ENCODE data around the gene MALT1. TPM values are rescaled to one million over a fixed set of nuclear protein-coding genes. Genes with fewer than 3 reads are reported as not detected.
"Not testable (repeated sequence)": the region's sequence is repeated elsewhere in the genome, so short reads cannot be mapped to it uniquely, and the experiment has no call there.

Gene MALT1
- polyA plus RNA-seq, 1 donor, result 14.2 TPM

- no peak for DNase-seq (ENCODE audit: low read depth)
Measured at GRCh38 chr18:58730618-58731017, 59.4 kb downstream of the MALT1 start.

DNA sequence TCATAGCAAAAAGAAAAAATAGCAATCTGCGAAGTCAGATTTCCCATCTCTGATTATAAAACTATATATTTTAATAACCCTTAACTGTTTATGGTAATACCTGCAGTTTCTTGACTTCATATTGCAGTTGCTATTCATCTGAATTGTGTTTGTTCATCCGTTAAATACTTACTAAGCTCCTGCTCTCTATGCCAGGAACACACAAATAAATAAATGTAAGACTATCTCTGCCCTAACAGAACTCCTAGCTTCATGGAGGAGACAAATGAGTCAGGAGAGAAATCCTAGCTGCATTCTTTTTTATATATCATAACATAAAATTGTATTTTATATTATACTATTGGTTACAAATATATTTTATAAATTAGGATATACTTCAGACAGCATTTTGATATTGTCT lies 61.2 kb downstream of the MALT1 start:
- no peak for DNase-seq (ENCODE audit: low read depth)

GRCh38 chr18:58733866-58734265 lies 62.6 kb downstream of the MALT1 start:
- DNase-seq (ENCODE audit: low read depth), result no peak

- DNase-seq (ENCODE audit: low read depth), result no peak
Measured at GRCh38 chr18:58738322-58738721, 67.1 kb downstream of the MALT1 start.

DNA sequence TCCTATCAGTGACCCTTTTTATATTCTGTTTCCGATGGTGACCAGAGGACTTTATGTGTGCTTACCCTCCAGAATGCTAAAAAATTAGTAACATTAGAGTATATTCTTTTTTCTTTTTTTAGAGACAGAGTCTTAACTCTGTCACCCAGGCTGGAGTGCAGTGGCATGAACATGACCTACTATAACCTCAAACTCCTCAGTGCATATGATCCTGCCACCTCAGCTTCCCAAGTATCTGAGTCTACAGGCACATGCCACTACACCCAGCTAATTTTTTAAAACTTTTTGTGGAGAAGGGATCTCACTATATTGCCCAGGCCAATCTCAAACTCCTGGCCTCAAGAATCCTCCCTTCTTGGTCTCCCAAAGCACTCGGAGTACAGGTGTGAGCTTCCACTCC lies 74.6 kb downstream of the MALT1 start:
- no peak for DNase-seq (ENCODE audit: low read depth)

DNA sequence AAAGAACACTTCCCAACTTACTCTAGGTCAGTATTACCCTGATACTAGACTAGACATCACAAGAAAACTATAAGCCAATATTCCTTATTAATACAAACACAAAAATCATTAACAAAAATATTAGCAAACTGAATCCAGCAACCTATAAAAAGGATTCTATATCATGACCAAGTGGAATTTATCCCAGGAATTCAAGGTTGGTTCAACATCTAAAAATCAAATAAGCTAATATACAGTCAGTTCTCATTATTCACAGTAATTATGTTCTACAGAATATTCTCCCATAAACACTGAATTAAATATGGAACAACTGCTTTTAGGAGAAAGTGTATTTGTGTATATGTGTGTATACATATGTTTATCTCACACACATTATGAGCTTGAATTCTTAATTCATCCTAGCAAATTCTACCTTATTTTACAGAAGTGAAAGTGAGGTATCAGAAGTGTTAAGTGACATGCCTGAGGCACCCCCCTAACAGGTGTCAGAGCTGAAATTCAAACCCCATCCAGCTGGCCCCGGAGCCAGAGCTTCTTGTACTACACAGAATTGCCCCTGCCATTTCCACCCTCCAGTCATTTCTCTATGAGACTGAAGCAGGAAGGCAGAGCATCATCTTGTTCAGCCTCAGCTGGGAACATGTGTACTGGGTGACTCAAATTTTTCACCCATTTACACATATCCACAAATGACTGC lies 77.8 kb downstream of the MALT1 start:
- DNase-seq (ENCODE audit: low read depth), result no peak

DNA sequence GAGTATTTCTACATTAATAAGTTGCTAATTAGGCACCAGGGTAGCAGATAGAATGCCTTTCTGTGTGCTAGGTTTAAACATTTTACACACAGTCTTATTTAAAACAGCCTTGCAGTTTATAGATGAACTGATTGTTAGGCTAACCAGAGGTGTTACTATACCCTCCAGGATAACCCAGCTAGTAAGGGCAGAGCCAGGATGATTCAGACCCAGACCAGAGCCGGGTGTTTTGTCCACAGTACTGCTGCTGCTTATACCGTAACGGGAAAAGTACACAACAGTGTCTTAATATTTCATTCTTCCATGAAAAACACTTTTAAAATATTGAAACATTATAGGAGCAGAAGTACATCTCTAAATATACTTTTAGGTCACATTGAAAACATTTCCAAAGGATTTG lies 82.7 kb downstream of the MALT1 start:
- no peak for DNase-seq (ENCODE audit: low read depth)

DNA sequence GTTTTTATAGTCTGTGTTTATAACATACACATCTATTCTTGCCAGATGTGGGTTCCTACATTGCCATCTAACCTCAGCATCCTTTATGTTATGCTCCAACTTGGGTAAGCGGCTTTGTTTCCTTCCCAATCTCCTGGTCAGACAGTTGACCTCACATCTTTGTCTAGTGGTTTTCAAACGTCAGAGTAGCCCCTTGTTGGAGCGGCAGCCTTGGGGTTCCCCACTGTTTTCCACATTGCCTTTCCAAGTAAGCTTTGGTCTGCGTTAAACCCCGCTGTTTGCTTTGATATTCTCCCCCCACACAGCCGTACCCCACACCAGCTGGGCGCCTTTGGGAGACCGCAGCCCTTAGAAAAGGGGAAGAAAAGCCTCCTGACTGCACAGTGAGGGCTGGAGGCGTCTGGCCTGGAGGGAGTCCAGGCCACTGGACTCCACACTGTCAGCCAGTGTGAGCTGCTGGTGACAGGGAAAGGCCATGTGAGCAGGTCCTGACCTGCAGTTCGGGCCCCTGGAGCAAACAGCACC lies 83.3 kb downstream of the MALT1 start:
- DNase-seq (ENCODE audit: low read depth), result no peak

DNA sequence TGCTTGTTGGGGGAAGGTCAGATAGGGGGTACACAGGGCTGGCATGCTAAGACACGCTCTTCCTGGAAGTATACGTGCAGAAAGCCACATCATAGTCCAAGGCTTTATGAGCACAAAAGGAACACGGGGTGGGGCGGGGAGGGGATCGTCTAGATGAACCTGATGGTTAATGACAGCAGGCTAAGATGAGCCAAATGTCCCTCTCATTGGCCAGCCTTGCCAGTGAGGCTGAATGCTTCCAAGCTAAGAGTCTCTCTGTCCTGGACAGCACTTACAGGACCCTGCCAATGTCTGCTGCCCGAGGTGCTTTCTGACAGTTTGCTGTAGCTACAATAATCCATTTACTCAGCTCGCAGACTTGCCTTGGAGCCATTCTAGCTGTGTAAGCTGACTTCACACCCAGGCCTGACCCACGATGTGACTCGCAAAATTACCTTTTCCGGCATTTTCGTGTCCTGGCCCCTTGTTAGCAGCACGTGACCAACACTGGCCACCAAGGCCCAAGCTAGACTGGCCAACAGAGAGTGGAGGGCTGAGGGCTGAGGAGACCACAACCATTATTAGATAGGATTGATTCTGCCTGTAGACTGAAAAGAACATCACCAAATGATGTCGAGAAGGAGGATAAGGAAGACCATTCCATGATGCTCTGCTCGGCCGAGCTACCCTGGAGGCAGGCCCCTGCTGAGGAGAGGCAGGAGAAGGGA lies 84.2 kb downstream of the MALT1 start:
- DNase-seq (ENCODE audit: low read depth), result no peak

- no peak for DNase-seq (ENCODE audit: low read depth)
Measured at GRCh38 chr18:58756148-58756547, 84.9 kb downstream of the MALT1 start.

DNA sequence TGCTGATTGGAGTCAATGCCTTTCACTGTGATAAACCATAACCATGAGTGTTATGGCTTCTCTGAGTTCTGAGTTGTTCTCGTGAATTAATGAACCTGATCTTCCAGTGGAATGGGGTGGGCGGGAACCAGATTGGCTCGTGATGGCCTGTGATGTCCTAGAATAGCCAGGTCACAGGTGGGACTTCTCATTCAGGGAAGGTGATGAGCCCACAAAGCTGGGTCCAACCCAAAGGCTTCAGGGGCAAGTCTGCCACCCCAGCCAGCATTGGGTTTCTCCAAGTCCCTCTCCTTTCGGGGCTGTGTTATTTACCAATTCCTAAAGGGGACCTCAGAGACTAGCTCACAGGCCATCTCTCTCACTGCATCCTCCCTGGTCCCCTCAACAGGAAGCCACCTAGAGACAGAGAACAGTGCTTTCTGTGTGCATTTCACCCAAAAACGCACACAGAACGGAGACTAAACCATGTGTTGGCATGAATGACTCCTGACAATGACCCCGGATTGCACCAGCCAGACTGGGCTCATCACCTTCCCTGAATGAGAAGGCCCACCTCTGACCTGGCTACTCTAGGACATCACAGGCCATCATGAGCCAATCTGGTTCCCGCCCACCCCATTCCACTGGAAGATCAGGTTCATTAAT lies 85.5 kb downstream of the MALT1 start:
- DNase-seq (ENCODE audit: low read depth), result no peak

DNA sequence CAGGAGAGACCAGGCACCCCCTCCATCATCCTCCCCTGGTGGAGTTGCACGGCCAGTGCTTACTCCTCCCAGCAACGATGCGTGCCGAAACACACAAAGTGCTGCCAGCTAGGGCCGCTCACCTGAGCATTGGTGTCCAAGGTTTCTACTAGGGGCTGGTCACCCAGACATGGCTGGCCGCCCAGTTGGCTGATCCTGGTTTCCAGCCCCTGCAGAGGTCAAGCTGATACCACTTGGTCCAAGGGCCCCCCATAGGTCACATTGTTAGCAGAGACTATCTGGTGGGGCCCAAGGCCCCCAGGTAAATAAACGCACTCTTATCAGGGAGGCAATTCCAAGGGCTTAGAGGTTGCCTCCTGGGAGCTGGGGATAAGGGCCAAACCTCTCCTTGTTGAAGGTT lies 86.1 kb downstream of the MALT1 start:
- not testable (repeated sequence) for DNase-seq (ENCODE audit: low read depth)

GRCh38 chr18:58758046-58758445 lies 86.8 kb downstream of the MALT1 start:
- no peak for DNase-seq (ENCODE audit: low read depth)

DNA sequence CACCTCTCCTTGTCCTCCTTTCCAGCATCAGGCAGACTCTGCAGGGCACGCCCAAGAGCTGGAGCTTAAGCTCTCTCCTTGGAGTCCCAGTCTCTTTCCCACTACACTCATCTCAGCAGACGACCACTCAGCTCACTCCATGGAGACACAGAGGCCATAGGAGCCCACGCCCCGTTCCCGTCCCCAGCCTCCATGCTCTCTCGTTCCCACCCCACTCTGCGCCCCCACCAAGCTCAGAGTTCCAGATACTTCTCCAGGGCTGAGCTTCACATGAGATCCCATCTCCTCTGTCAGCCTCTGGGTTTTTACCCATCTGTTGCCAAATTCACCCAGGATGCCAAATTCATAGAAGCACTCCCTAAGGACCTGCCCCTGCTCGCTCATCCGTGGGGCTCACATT lies 87.3 kb downstream of the MALT1 start:
- no peak for DNase-seq (ENCODE audit: low read depth)

GRCh38 chr18:58761241-58761969 lies 90.1 kb downstream of the MALT1 start:
- DNase-seq (ENCODE audit: low read depth), result no peak

DNA sequence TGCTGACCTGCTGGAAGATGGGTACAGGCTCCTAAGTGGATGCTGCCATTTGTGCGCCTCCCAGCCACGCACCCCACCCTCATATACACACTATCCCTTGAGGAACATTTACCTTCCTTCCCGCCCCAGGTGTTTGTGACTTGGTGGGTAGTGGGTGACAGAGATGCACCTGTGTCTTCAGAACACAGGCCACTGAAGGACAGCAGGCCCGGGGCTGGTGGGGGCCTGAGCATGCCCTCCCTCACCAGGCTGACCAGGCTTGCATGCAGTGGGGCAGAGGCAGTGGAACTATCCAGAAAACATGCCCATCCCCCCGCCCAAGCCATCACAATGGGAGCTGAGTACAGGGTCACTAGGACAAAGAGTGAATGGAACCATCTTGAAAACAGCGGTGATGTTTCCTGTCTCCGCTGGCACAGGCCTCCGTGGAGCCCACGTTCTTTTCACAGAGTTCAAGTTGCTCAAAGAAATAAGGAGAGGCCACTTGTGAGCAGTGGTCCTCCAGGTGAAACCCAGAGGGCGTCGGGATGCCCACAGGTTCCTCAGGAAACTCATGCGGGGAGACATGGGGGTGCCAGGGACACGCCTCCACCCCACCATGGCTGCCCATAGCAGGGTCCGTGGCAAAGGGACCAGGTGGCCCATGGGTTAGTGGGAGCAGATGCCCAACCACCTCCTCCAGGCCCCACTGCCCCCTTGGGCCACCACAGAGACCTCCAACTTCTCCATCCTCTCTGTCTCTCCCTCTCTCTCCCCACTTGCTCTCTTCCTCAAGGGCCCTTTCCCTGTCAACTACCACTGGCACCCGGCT lies 90.9 kb downstream of the MALT1 start:
- DNase-seq (ENCODE audit: low read depth), result no peak

DNA sequence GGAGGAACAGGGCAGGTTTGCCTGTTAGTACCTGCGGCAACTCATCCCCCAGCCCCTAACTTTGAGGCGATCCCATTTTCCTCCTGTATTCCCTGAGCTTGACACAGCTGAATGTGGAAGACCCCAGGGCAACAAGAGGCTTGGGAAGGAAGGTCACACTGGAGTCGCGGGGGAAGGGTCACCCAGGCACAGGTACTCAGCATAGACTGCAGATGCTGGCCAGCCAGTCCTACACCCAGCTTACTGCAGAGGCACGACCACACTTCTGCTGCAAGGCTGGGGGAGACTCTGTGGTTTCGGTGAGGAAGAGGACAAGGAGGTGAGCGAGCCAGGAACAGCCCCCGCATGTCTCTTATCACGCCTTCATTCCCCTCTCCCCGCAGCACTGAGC lies 91.5 kb downstream of the MALT1 start:
- no peak for DNase-seq (ENCODE audit: low read depth)

- DNase-seq (ENCODE audit: low read depth), result no peak
Measured at GRCh38 chr18:58766164-58766563, 94.9 kb downstream of the MALT1 start.

GRCh38 chr18:58766946-58767345 lies 95.7 kb downstream of the MALT1 start:
- no peak for DNase-seq (ENCODE audit: low read depth)

- DNase-seq (ENCODE audit: low read depth), result no peak
Measured at GRCh38 chr18:58768293-58768974, 97.2 kb downstream of the MALT1 start.

GRCh38 chr18:58769321-58769720 lies 98.1 kb downstream of the MALT1 start:
- DNase-seq (ENCODE audit: low read depth), result no peak
